ENCODE results near the gene MIA. TPM values are rescaled to one million over a fixed set of nuclear protein-coding genes. Genes with fewer than 3 reads are reported as not detected.

Gene MIA
- total and polyA plus RNA-seq, 7 donors: 0.38 to 1.3 (median 0.77) TPM; not detected in 4

DNA sequence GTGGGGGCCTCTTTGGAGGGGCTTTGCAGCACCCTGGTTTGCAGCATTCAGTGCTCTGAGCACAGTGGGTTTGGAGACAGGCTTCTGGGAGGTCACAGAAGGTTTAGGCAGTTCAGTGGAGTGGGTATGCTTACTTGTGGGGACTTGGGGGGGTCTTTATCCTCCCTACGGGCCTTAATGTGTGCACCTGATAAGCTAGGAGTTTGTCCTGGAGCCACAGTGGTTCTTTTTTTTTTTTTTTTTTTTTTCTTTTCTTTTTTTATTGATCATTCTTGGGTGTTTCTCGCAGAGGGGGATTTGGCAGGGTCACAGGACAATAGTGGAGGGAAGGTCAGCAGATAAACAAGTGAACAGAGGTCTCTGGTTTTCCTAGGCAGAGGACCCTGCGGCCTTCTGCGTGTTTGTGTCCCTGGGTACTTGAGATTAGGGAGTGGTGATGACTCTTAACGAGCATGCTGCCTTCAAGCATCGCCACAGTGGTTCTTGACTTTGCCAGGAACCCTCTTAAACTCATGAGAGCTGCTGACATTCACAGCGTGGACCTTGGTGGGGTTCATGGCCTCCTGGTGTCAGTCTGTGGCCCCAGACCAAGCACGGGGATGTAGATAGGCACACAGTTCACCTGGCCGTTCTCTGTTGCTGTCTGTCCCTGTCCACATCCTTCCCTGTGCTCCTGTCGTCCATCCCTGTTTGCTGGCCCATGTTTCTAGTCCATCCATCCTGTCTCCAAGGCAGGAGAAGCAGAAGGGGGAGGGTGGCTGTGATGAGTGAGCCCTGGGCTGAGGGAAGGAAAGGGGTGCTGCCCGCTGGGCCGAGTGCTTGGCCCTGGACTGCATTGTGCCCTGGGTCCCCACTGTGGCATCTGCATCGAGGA, 26.3 kb downstream of the MIA start:
- TF ChIP-seq CTCF (IDR thresholded peaks at IDR 0.05): no peak
- 45 to 56% (median 48%) methylated on average over 12 to 13 of the region's 13 CpGs for WGBS, 3 donors
- peak overlapping the region; percentile 64 for H3K27ac ChIP-seq
- H3K4me1 ChIP-seq: peaks cover 66% of the 10 kb centered on the region
- H3K36me3 ChIP-seq (ENCODE audit: insufficient read depth in 1 of 2, low read depth in 1 of 2): peaks cover 0 to 23% of the 10 kb centered on the region in 2 donors
- no peak for DNase-seq
- H3K4me3 ChIP-seq: peak overlapping the region; percentile 95
- no peaks in the 10 kb centered on the region for H3K27me3 ChIP-seq (ENCODE audit: insufficient read depth in 3 of 3, low read length in 2 of 3)
- intact Hi-C loops (cut with DNase I): loop anchor here (5.0 to 10.0 kb wide), 2 partner anchors 137 to 139 kb away; no protein-coding TSS in a partner anchor
- no peak for ATAC-seq
- no peaks in the 10 kb centered on the region for H3K9me3 ChIP-seq

DNA sequence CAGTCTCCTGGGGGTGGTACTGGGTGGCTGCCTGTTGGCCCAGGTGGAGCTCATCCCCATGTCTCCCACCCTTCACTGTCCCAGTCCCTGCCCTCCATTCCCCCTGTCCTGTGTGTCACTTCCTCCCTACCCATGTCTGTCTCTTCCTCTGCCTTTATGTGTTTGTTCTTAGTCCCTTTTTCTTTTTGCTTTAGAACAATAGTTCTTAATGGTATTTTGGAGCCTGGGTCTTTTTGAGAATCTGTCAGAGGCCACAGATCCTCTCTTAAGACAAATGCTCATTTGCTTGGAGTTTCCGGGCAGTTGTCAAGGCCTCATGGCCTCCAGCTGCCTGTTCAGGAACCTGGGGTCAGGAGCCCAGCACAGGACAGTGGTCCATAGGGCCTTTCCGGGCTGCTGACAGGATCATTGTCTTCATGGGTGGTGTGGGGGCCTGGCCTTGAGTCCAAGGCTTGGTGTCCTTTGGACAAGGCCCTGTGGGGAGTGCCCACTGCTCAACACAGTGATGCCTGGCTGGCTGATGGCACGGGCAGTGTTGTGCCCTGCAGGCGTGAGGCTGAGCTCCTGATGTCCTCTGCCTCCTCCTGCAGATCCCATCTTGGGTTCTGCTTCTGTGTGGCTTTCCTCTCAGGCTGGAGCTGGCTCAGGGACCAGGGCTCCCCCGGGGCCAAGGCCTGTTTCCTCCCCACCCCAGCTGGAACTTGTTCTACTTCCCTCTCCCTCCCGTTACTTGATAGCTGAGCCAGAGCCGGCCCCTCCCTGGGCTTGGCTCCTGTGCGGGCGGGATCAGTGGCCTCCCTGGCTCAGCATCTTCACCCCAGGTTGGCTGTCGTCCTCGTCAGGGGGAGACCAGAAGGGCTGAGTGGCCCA, 27.2 kb downstream of the MIA start:
- intact Hi-C loops (cut with DNase I): loop anchor here (5.0 to 10.0 kb wide), 2 partner anchors 138 to 140 kb away; no protein-coding TSS in a partner anchor
- ATAC-seq (peak in 2 of 4 donors; percentile 21 to 30), DNase-seq (peak; percentile 66 to 88)
- Histone ChIP-seq H3K9me3 (no peaks in the 10 kb centered on the region), H3K4me3 (peak overlapping the region; percentile 53), H3K27ac (peak overlapping the region; percentile 64), H3K36me3 (ENCODE audit: insufficient read depth in 1 of 2, low read depth in 1 of 2) (peaks cover 0 to 32% of the 10 kb centered on the region in 2 donors), H3K4me1 (peaks cover 66% of the 10 kb centered on the region), H3K27me3 (ENCODE audit: insufficient read depth in 3 of 3, low read length in 2 of 3) (no peaks in the 10 kb centered on the region)
- 8 to 18% (median 8%) methylated on average over 11 of the region's 11 CpGs for WGBS, 3 donors
- no peak for TF ChIP-seq CTCF (IDR thresholded peaks at IDR 0.05)

GRCh38 chr19:40803170-40803856, 28.0 kb downstream of the MIA start:
- peaks cover 0 to 40% of the 10 kb centered on the region in 2 donors for H3K36me3 ChIP-seq (ENCODE audit: insufficient read depth in 1 of 2, low read depth in 1 of 2)
- DNase-seq (no peak), ATAC-seq (no peak)
- intact Hi-C loops (cut with DNase I): loop anchor here (5.0 to 10.0 kb wide), 2 partner anchors 139 to 141 kb away; no protein-coding TSS in a partner anchor
- H3K4me1 ChIP-seq: peaks cover 66% of the 10 kb centered on the region
- H3K9me3 ChIP-seq: no peaks in the 10 kb centered on the region
- 29 to 49% (median 41%) methylated on average over 9 of the region's 9 CpGs for WGBS, 3 donors
- TF ChIP-seq CTCF (IDR thresholded peaks at IDR 0.05): no peak
- peak overlapping the region; percentile 53 for H3K4me3 ChIP-seq
- no peaks in the 10 kb centered on the region for H3K27me3 ChIP-seq (ENCODE audit: insufficient read depth in 3 of 3, low read length in 2 of 3)
- H3K27ac ChIP-seq: peak overlapping the region; percentile 64

All from psoas muscle (tissue), 8 donors.